ENCODE measurements around the gene GPHN.
"Not testable (repeated sequence)": the region's sequence is repeated elsewhere in the genome, so short reads cannot be mapped to it uniquely, and the experiment has no call there.

GPHN gene

GRCh38 chr14:66804141-66804540 lies 296.2 kb downstream of the GPHN start:
- Histone ChIP-seq H3K27ac (ENCODE audit: low read depth in 2 of 2, low read length in 2 of 2) (no peak overlapping the region), H3K4me3 (ENCODE audit: low read length in 2 of 2) (no peak overlapping the region), H3K27me3 (ENCODE audit: control insufficient read depth in 2 of 2, insufficient read depth in 2 of 2, low read length in 2 of 2) (no peaks in the 10 kb centered on the region), H3K9ac (ENCODE audit: low read depth in 1 of 2, low read length in 2 of 2) (no peak overlapping the region), H3K36me3 (ENCODE audit: control insufficient read depth in 2 of 2, insufficient read depth in 2 of 2, low read length in 2 of 2) (peaks cover 0 to 2% of the 10 kb centered on the region in 2 donors), H3K4me1 (ENCODE audit: control insufficient read depth in 2 of 2, insufficient read depth in 2 of 2, low read length in 2 of 2) (no peaks in the 10 kb centered on the region), H3K9me3 (ENCODE audit: control insufficient read depth in 2 of 2, low read length in 2 of 2) (peaks cover 0 to 4% of the 10 kb centered on the region in 2 donors)

GRCh38 chr14:66813636-66814035 lies 305.7 kb downstream of the GPHN start:
- no peaks in the 10 kb centered on the region for H3K4me1 ChIP-seq (ENCODE audit: control insufficient read depth in 2 of 2, insufficient read depth in 2 of 2, low read length in 2 of 2)
- H3K27me3 ChIP-seq (ENCODE audit: control insufficient read depth in 2 of 2, insufficient read depth in 2 of 2, low read length in 2 of 2) = no peaks in the 10 kb centered on the region
- H3K27ac ChIP-seq (ENCODE audit: low read depth in 2 of 2, low read length in 2 of 2) = no peak overlapping the region
- H3K36me3 ChIP-seq (ENCODE audit: control insufficient read depth in 2 of 2, insufficient read depth in 2 of 2, low read length in 2 of 2) = peaks cover 9 to 12% of the 10 kb centered on the region in 2 donors
- H3K9ac ChIP-seq (ENCODE audit: low read depth in 1 of 2, low read length in 2 of 2) = no peak overlapping the region
- no peak overlapping the region for H3K4me3 ChIP-seq (ENCODE audit: low read length in 2 of 2)
- peaks cover 14 to 15% of the 10 kb centered on the region in 2 donors for H3K9me3 ChIP-seq (ENCODE audit: control insufficient read depth in 2 of 2, low read length in 2 of 2)

GRCh38 chr14:66815687-66816086 lies 307.7 kb downstream of the GPHN start:
- peaks cover 9 to 12% of the 10 kb centered on the region in 2 donors for H3K36me3 ChIP-seq (ENCODE audit: control insufficient read depth in 2 of 2, insufficient read depth in 2 of 2, low read length in 2 of 2)
- H3K9me3 ChIP-seq (ENCODE audit: control insufficient read depth in 2 of 2, low read length in 2 of 2) = peaks cover 14 to 15% of the 10 kb centered on the region in 2 donors
- H3K4me3 ChIP-seq (ENCODE audit: low read length in 2 of 2) = no peak overlapping the region

DNA sequence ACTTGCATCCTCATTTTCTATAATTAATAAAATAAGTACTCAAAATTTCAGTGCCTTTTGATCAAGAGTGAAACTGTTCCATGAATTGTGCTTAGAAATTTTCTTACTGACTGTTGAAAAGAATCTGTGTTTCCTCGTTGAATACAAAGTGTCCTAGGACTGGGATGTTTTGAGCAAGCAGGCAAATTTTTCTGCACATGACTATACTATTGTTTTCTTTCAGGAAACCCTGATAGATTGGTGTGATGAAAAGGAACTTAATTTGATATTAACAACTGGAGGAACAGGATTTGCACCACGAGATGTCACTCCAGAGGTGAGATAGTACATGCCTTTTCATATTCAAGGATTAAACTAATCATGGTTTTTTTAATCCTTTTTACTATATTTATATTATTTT lies 316.3 kb downstream of the GPHN start:
- Histone ChIP-seq H3K9ac (ENCODE audit: low read depth in 1 of 2, low read length in 2 of 2) (no peak overlapping the region), H3K4me1 (ENCODE audit: control insufficient read depth in 2 of 2, insufficient read depth in 2 of 2, low read length in 2 of 2) (no peaks in the 10 kb centered on the region), H3K9me3 (ENCODE audit: control insufficient read depth in 2 of 2, low read length in 2 of 2) (no peaks in the 10 kb centered on the region), H3K27me3 (ENCODE audit: control insufficient read depth in 2 of 2, insufficient read depth in 2 of 2, low read length in 2 of 2) (no peaks in the 10 kb centered on the region), H3K27ac (ENCODE audit: low read depth in 2 of 2, low read length in 2 of 2) (no peak overlapping the region), H3K36me3 (ENCODE audit: control insufficient read depth in 2 of 2, insufficient read depth in 2 of 2, low read length in 2 of 2) (no peaks in the 10 kb centered on the region), H3K4me3 (ENCODE audit: low read length in 2 of 2) (no peak overlapping the region)

More at GRCh38 chr14:66815687-66816086, 307.7 kb downstream of the GPHN start:
- H3K27me3 ChIP-seq (ENCODE audit: control insufficient read depth in 2 of 2, insufficient read depth in 2 of 2, low read length in 2 of 2) = no peaks in the 10 kb centered on the region
- H3K4me1 ChIP-seq (ENCODE audit: control insufficient read depth in 2 of 2, insufficient read depth in 2 of 2, low read length in 2 of 2) = no peaks in the 10 kb centered on the region
- H3K9ac ChIP-seq (ENCODE audit: low read depth in 1 of 2, low read length in 2 of 2) = no peak overlapping the region
- no peak overlapping the region for H3K27ac ChIP-seq (ENCODE audit: low read depth in 2 of 2, low read length in 2 of 2)

GRCh38 chr14:66827182-66827581 lies 319.2 kb downstream of the GPHN start:
- Histone ChIP-seq H3K27ac (ENCODE audit: low read depth in 2 of 2, low read length in 2 of 2) (no peak overlapping the region), H3K4me3 (ENCODE audit: low read length in 2 of 2) (no peak overlapping the region), H3K36me3 (ENCODE audit: control insufficient read depth in 2 of 2, insufficient read depth in 2 of 2, low read length in 2 of 2) (no peaks in the 10 kb centered on the region), H3K9me3 (ENCODE audit: control insufficient read depth in 2 of 2, low read length in 2 of 2) (no peaks in the 10 kb centered on the region), H3K4me1 (ENCODE audit: control insufficient read depth in 2 of 2, insufficient read depth in 2 of 2, low read length in 2 of 2) (no peaks in the 10 kb centered on the region), H3K27me3 (ENCODE audit: control insufficient read depth in 2 of 2, insufficient read depth in 2 of 2, low read length in 2 of 2) (no peaks in the 10 kb centered on the region), H3K9ac (ENCODE audit: low read depth in 1 of 2, low read length in 2 of 2) (no peak overlapping the region)

GRCh38 chr14:66831173-66831572 lies 323.2 kb downstream of the GPHN start:
- no peak overlapping the region for H3K27ac ChIP-seq (ENCODE audit: low read depth in 2 of 2, low read length in 2 of 2)
- no peaks in the 10 kb centered on the region for H3K9me3 ChIP-seq (ENCODE audit: control insufficient read depth in 2 of 2, low read length in 2 of 2)
- H3K4me3 ChIP-seq (ENCODE audit: low read length in 2 of 2) = no peak overlapping the region
- no peaks in the 10 kb centered on the region for H3K27me3 ChIP-seq (ENCODE audit: control insufficient read depth in 2 of 2, insufficient read depth in 2 of 2, low read length in 2 of 2)
- H3K4me1 ChIP-seq (ENCODE audit: control insufficient read depth in 2 of 2, insufficient read depth in 2 of 2, low read length in 2 of 2) = no peaks in the 10 kb centered on the region
- H3K36me3 ChIP-seq (ENCODE audit: control insufficient read depth in 2 of 2, insufficient read depth in 2 of 2, low read length in 2 of 2) = no peaks in the 10 kb centered on the region
- H3K9ac ChIP-seq (ENCODE audit: low read depth in 1 of 2, low read length in 2 of 2) = no peak overlapping the region

DNA sequence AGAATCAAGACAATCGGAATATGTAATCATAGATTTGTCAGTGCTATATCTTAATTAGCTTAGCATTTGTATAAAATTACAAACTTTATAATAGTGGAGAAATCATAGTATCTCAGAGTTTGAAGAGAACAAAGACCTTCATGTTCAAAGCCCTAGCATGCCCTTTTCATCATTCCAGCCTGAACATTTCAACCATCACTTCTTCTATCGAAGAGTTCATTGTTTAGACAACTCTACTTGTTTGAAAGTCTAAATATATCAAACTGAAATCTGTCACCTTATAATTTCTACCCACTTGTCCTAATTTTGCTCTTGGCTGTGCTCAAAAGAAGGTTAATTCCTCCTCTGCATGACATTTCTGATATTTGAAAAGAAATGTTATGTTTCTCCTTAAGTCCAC lies 325.9 kb downstream of the GPHN start:
- no peaks in the 10 kb centered on the region for H3K36me3 ChIP-seq (ENCODE audit: control insufficient read depth in 2 of 2, insufficient read depth in 2 of 2, low read length in 2 of 2)
- H3K9me3 ChIP-seq (ENCODE audit: control insufficient read depth in 2 of 2, low read length in 2 of 2) = no peaks in the 10 kb centered on the region
- H3K27ac ChIP-seq (ENCODE audit: low read depth in 2 of 2, low read length in 2 of 2) = no peak overlapping the region
- H3K4me3 ChIP-seq (ENCODE audit: low read length in 2 of 2) = no peak overlapping the region
- no peak overlapping the region for H3K9ac ChIP-seq (ENCODE audit: low read depth in 1 of 2, low read length in 2 of 2)
- no peaks in the 10 kb centered on the region for H3K4me1 ChIP-seq (ENCODE audit: control insufficient read depth in 2 of 2, insufficient read depth in 2 of 2, low read length in 2 of 2)
- H3K27me3 ChIP-seq (ENCODE audit: control insufficient read depth in 2 of 2, insufficient read depth in 2 of 2, low read length in 2 of 2) = no peaks in the 10 kb centered on the region

DNA sequence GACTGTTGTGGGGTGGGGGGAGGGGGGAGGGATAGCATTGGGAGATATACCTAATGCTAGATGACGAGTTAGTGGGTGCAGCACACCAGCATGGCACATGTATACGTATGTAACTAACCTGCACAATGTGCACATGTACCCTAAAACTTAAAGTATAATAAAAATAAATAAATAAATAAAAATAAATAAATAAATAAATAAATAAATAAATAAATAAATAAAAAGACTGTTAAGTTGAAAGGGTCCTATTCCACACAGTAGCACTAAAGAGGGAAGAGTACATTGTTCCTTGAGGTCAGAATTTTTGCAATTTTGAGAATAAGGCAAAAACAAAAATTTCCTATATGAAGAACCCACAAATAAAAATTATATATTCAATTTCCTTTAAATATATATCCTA lies 329.5 kb downstream of the GPHN start:
- H3K27me3 ChIP-seq (ENCODE audit: control insufficient read depth in 2 of 2, insufficient read depth in 2 of 2, low read length in 2 of 2); H3K36me3 ChIP-seq (ENCODE audit: control insufficient read depth in 2 of 2, insufficient read depth in 2 of 2, low read length in 2 of 2); H3K27ac ChIP-seq (ENCODE audit: low read depth in 2 of 2, low read length in 2 of 2); H3K4me3 ChIP-seq (ENCODE audit: low read length in 2 of 2); H3K9me3 ChIP-seq (ENCODE audit: control insufficient read depth in 2 of 2, low read length in 2 of 2); H3K4me1 ChIP-seq (ENCODE audit: control insufficient read depth in 2 of 2, insufficient read depth in 2 of 2, low read length in 2 of 2); H3K9ac ChIP-seq (ENCODE audit: low read depth in 1 of 2, low read length in 2 of 2): not testable (repeated sequence)

DNA sequence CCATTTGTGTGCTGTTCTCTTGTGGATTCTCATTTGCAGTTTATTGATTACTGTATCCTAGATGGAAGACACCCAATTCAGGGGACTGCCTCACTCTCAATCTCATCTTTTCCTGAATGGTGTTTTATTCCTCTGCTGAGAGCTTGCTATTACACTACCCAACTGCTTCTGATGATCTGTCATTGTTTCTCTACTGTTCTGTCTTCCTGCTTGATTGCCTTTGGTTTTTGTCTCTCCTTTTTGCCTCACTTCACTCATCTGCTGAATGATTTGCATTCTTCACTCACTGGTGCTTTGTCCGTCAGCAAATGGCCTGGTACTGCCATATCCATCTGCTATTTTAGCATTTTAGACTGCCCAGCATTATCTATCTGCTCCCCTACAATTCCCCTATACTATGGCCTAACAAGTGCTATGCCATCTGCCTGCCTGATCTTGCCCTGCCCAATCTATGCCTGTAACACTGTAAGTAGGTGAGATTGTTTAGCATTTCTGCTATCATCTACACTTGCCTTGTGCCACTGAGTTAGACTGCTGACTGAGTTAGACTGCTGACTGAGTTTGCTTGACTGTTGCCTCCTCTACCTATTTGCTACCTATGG lies 335.1 kb downstream of the GPHN start:
- H3K36me3 ChIP-seq (ENCODE audit: control insufficient read depth in 2 of 2, insufficient read depth in 2 of 2, low read length in 2 of 2) = no peaks in the 10 kb centered on the region
- H3K27ac ChIP-seq (ENCODE audit: low read depth in 2 of 2, low read length in 2 of 2) = no peak overlapping the region
- H3K9ac ChIP-seq (ENCODE audit: low read depth in 1 of 2, low read length in 2 of 2) = no peak overlapping the region
- H3K4me3 ChIP-seq (ENCODE audit: low read length in 2 of 2) = no peak overlapping the region
- H3K27me3 ChIP-seq (ENCODE audit: control insufficient read depth in 2 of 2, insufficient read depth in 2 of 2, low read length in 2 of 2) = no peaks in the 10 kb centered on the region
- H3K4me1 ChIP-seq (ENCODE audit: control insufficient read depth in 2 of 2, insufficient read depth in 2 of 2, low read length in 2 of 2) = no peaks in the 10 kb centered on the region
- no peaks in the 10 kb centered on the region for H3K9me3 ChIP-seq (ENCODE audit: control insufficient read depth in 2 of 2, low read length in 2 of 2)

GRCh38 chr14:66850258-66850888 lies 342.4 kb downstream of the GPHN start:
- H3K9me3 ChIP-seq (ENCODE audit: control insufficient read depth in 2 of 2, low read length in 2 of 2) = no peaks in the 10 kb centered on the region
- H3K27ac ChIP-seq (ENCODE audit: low read depth in 2 of 2, low read length in 2 of 2) = no peak overlapping the region
- no peak overlapping the region for H3K4me3 ChIP-seq (ENCODE audit: low read length in 2 of 2)
- no peaks in the 10 kb centered on the region for H3K36me3 ChIP-seq (ENCODE audit: control insufficient read depth in 2 of 2, insufficient read depth in 2 of 2, low read length in 2 of 2)
- H3K27me3 ChIP-seq (ENCODE audit: control insufficient read depth in 2 of 2, insufficient read depth in 2 of 2, low read length in 2 of 2) = no peaks in the 10 kb centered on the region
- no peaks in the 10 kb centered on the region for H3K4me1 ChIP-seq (ENCODE audit: control insufficient read depth in 2 of 2, insufficient read depth in 2 of 2, low read length in 2 of 2)
- no peak overlapping the region for H3K9ac ChIP-seq (ENCODE audit: low read depth in 1 of 2, low read length in 2 of 2)

All from mucosa of rectum (tissue), 2 donors.